ENCODE measurements around the gene ZNF83. TPM values are rescaled to one million over a fixed set of nuclear protein-coding genes. Genes with fewer than 3 reads are reported as not detected.

ZNF83 gene
- total RNA-seq, 4 donors from 2014 or later: 54.8 to 85.4 (median 58.8) TPM

GRCh38 chr19:52603558-52604207, 34.5 kb downstream of the ZNF83 start:
- no peak for TF ChIP-seq CTCF (IDR thresholded peaks at IDR 0.05; ENCODE audit: low read depth)

- TF ChIP-seq CTCF (IDR thresholded peaks at IDR 0.05; ENCODE audit: low read depth): no peak
Observed at GRCh38 chr19:52602941-52603340, 35.2 kb downstream of the ZNF83 start.

GRCh38 chr19:52601025-52601973, 36.9 kb downstream of the ZNF83 start:
- TF ChIP-seq CTCF (IDR thresholded peaks at IDR 0.05; ENCODE audit: low read depth): no peak

- no peak for TF ChIP-seq CTCF (IDR thresholded peaks at IDR 0.05; ENCODE audit: low read depth)
Observed at GRCh38 chr19:52600639-52601024, 37.5 kb downstream of the ZNF83 start.

GRCh38 chr19:52599241-52599640, 38.9 kb downstream of the ZNF83 start:
- no peak for TF ChIP-seq CTCF (IDR thresholded peaks at IDR 0.05; ENCODE audit: low read depth)

GRCh38 chr19:52592301-52592700, 45.9 kb downstream of the ZNF83 start:
- TF ChIP-seq CTCF (IDR thresholded peaks at IDR 0.05; ENCODE audit: low read depth): no peak

GRCh38 chr19:52590728-52591127, 47.4 kb downstream of the ZNF83 start:
- TF ChIP-seq CTCF (IDR thresholded peaks at IDR 0.05; ENCODE audit: low read depth): no peak

Measured in subcutaneous adipose tissue (tissue), 4 donors.